NT2/D1 (cell line): ENCODE measurements around the gene METRNL.
"Not testable (repeated sequence)": the region's sequence is repeated elsewhere in the genome, so short reads cannot be mapped to it uniquely, and the experiment has no call there.

Source experiments
- SUZ12 ChIP-seq: IDR thresholded peaks from 2 replicates; pipeline ENCODE4 v1.6.1; 2011; ENCODE audit not compliant: insufficient read length, insufficient read depth; ENCODE audit errors: extremely low read depth
- YY1 ChIP-seq: IDR thresholded peaks from 2 replicates; pipeline ENCODE4 v1.6.1; 2011; ENCODE audit not compliant: insufficient read length, insufficient read depth
- ZNF274 ChIP-seq: IDR thresholded peaks from 2 replicates; pipeline ENCODE4 v1.6.1; 2011; ENCODE audit warnings: mild to moderate bottlenecking, low read depth, low read length

DNA sequence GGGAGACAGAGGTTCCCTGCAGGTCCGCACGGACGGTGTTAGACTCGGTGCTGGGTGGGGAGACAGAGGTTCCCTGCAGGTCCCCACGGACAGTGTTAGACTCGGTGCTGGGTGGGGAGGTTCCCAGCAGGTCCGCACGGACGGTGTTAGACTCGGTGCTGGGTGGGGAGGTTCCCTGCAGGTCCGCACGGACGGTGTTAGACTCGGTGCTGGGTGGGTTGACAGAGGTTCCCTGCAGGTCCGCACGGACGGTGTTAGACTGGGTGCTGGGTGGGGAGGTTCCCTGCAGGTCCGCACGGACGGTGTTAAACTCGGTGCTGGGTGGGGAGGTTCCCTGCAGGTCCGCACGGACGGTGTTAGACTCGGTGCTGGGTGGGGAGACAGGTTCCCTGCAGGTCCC is 24.2 kb upstream of the METRNL start:
- TF ChIP-seq ZNF274, YY1, SUZ12: not testable (repeated sequence)
